Measurements from ENCODE around the gene BMERB1. TPM values are rescaled to one million over a fixed set of nuclear protein-coding genes. Genes with fewer than 3 reads are reported as not detected.
A peak's percentile ranks its signal among the peaks of the same experiment; 100 is the strongest.

BMERB1 gene
- total RNA-seq, 1 experiment from 2014 or later, result 64.2 TPM

- no peaks in the 10 kb centered on the region for H3K27me3 ChIP-seq
- H3K9me3 ChIP-seq (replicated peaks), result no peaks in the 10 kb centered on the region
- H3K4me3 ChIP-seq, result no peak overlapping the region
- H3K4me1 ChIP-seq, result peaks cover 20% of the 10 kb centered on the region
- peaks cover 5% of the 10 kb centered on the region; the same call in 1 of the 2 replicates for H3K36me3 ChIP-seq
- H3K27ac ChIP-seq, result no peak overlapping the region
- DNase-seq, result peak in 1 of 2 experiments; percentile 31
Observed at GRCh38 chr16:15524966-15525365, 90.6 kb downstream of the BMERB1 start.

- DNase-seq, result no peak
- Histone ChIP-seq H3K9me3 (replicated peaks) (no peaks in the 10 kb centered on the region), H3K36me3 (peaks cover 8% of the 10 kb centered on the region; the same call in 1 of the 2 replicates), H3K27ac (no peak overlapping the region), H3K27me3 (no peaks in the 10 kb centered on the region), H3K4me3 (no peak overlapping the region), H3K4me1 (peaks cover 18% of the 10 kb centered on the region)
Observed at GRCh38 chr16:15526097-15526496, 91.7 kb downstream of the BMERB1 start.

DNA sequence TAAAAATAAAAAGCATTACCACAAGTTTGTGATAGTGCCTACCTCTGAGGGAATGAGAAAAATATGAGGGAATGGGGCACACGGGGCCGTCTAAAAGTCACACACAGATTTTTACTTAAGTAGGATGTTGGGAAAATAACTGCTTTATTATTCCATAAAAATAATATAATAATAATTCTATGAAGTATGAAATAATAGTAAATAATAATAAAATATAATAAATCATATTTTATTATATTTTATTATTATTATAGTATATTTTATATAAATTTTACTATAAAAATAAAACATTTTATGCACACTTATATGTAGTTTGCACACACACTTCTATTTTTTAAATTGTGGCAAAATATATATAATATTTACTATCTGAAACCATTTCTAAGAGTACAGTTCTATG, 92.3 kb downstream of the BMERB1 start:
- Histone ChIP-seq H3K4me1 (peaks cover 15% of the 10 kb centered on the region), H3K9me3 (replicated peaks) (no peaks in the 10 kb centered on the region), H3K4me3 (no peak overlapping the region), H3K27me3 (no peaks in the 10 kb centered on the region), H3K27ac (no peak overlapping the region), H3K36me3 (peaks cover 14% of the 10 kb centered on the region; the same call in 1 of the 2 replicates)
- DNase-seq, result no peak

- Histone ChIP-seq H3K27me3 (no peaks in the 10 kb centered on the region), H3K36me3 (peaks cover 17% of the 10 kb centered on the region), H3K4me3 (no peak overlapping the region), H3K27ac (peak overlapping the region; percentile 71), H3K4me1 (peaks cover 15% of the 10 kb centered on the region), H3K9me3 (replicated peaks) (no peaks in the 10 kb centered on the region)
- peak; percentile 78 to 92 for DNase-seq
Observed at GRCh38 chr16:15529673-15530072, 95.3 kb downstream of the BMERB1 start.

DNA sequence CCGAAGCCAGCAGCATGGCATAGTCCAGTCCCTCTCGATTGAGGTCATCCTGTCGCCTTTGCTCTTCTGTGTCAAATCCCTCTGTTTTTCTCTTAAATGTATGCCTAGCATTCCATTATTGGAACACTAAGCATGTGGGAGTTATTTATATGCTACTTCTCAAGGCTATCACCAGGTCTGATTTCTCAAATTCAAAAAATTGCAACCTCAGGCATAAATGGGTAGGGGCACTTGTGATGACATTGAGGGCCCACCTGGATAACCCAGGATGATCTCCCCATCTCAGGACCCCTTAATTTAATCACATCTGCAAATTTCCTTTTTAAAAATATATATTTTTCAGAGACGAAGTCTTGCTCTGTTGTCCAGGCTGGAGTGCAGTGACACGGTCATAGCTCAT, 95.7 kb downstream of the BMERB1 start:
- Histone ChIP-seq H3K9me3 (replicated peaks) (no peaks in the 10 kb centered on the region), H3K4me1 (peaks cover 15% of the 10 kb centered on the region), H3K4me3 (no peak overlapping the region), H3K27me3 (no peaks in the 10 kb centered on the region), H3K36me3 (peaks cover 17% of the 10 kb centered on the region), H3K27ac (peak overlapping the region; percentile 71)
- DNase-seq, result no peak

DNA sequence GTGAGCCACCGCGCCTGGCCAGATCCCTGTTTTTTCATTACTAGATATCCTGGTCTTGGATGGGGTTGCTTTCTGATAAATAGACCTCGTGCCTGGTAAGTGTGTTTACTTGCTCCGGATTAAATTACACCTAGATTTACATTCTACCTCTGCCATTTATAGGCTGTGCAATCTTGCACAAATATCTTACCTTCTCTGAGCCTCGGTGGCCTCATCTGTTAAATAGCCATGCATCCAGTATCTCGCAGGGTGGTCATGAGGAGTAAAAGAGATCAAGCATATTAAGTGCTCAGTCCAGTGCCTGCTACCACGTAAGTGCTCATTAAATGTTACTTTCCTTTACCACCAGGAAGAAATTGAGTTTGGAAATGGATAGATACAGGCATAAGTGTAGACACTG, 98.4 kb downstream of the BMERB1 start:
- H3K4me1 ChIP-seq, result peaks cover 15% of the 10 kb centered on the region
- peaks cover 16% of the 10 kb centered on the region for H3K36me3 ChIP-seq
- H3K9me3 ChIP-seq (replicated peaks), result no peaks in the 10 kb centered on the region
- no peak overlapping the region for H3K27ac ChIP-seq
- no peak for DNase-seq
- H3K27me3 ChIP-seq, result no peaks in the 10 kb centered on the region
- H3K4me3 ChIP-seq, result no peak overlapping the region

GRCh38 chr16:15533386-15533785, 99.0 kb downstream of the BMERB1 start:
- Histone ChIP-seq H3K27me3 (no peaks in the 10 kb centered on the region), H3K27ac (no peak overlapping the region), H3K36me3 (peaks cover 12% of the 10 kb centered on the region), H3K4me1 (peaks cover 15% of the 10 kb centered on the region), H3K4me3 (no peak overlapping the region), H3K9me3 (replicated peaks) (no peaks in the 10 kb centered on the region)
- no peak for DNase-seq

- no peaks in the 10 kb centered on the region for H3K4me1 ChIP-seq
- no peak overlapping the region for H3K4me3 ChIP-seq
- no peaks in the 10 kb centered on the region for H3K9me3 ChIP-seq (replicated peaks)
- no peaks in the 10 kb centered on the region for H3K27me3 ChIP-seq
- no peak overlapping the region for H3K27ac ChIP-seq
- no peak for DNase-seq
- peaks cover 12% of the 10 kb centered on the region for H3K36me3 ChIP-seq
Observed at GRCh38 chr16:15535772-15536171, 101.4 kb downstream of the BMERB1 start.

- Histone ChIP-seq H3K27ac (no peak overlapping the region), H3K4me3 (no peak overlapping the region), H3K27me3 (no peaks in the 10 kb centered on the region), H3K9me3 (replicated peaks) (no peaks in the 10 kb centered on the region), H3K36me3 (peaks cover 3% of the 10 kb centered on the region), H3K4me1 (no peaks in the 10 kb centered on the region)
- no peak for DNase-seq
Observed at GRCh38 chr16:15536843-15537242, 102.5 kb downstream of the BMERB1 start.

- H3K27me3 ChIP-seq, result no peaks in the 10 kb centered on the region
- no peaks in the 10 kb centered on the region; the same call in none of the 2 replicates for H3K36me3 ChIP-seq
- peaks cover 9% of the 10 kb centered on the region for H3K9me3 ChIP-seq (replicated peaks)
- no peak for DNase-seq
- no peaks in the 10 kb centered on the region for H3K4me1 ChIP-seq
- no peak overlapping the region for H3K27ac ChIP-seq
- H3K4me3 ChIP-seq, result no peak overlapping the region
Observed at GRCh38 chr16:15538507-15538906, 104.1 kb downstream of the BMERB1 start.

GRCh38 chr16:15539197-15539596, 104.8 kb downstream of the BMERB1 start:
- H3K27ac ChIP-seq, result no peak overlapping the region

GRCh38 chr16:15542261-15542660, 107.9 kb downstream of the BMERB1 start:
- H3K36me3 ChIP-seq, result peaks cover 9% of the 10 kb centered on the region; the same call in 1 of the 2 replicates
- H3K27ac ChIP-seq, result no peak overlapping the region
- H3K4me1 ChIP-seq, result no peaks in the 10 kb centered on the region
- peaks cover 10% of the 10 kb centered on the region for H3K9me3 ChIP-seq (replicated peaks)
- no peak overlapping the region for H3K4me3 ChIP-seq
- H3K27me3 ChIP-seq, result no peaks in the 10 kb centered on the region
- DNase-seq, result no peak

More at GRCh38 chr16:15539197-15539596, 104.8 kb downstream of the BMERB1 start:
- Histone ChIP-seq H3K4me1 (no peaks in the 10 kb centered on the region), H3K36me3 (peaks cover 5% of the 10 kb centered on the region), H3K4me3 (no peak overlapping the region), H3K27me3 (no peaks in the 10 kb centered on the region), H3K9me3 (replicated peaks) (peaks cover 10% of the 10 kb centered on the region)
- no peak for DNase-seq

DNA sequence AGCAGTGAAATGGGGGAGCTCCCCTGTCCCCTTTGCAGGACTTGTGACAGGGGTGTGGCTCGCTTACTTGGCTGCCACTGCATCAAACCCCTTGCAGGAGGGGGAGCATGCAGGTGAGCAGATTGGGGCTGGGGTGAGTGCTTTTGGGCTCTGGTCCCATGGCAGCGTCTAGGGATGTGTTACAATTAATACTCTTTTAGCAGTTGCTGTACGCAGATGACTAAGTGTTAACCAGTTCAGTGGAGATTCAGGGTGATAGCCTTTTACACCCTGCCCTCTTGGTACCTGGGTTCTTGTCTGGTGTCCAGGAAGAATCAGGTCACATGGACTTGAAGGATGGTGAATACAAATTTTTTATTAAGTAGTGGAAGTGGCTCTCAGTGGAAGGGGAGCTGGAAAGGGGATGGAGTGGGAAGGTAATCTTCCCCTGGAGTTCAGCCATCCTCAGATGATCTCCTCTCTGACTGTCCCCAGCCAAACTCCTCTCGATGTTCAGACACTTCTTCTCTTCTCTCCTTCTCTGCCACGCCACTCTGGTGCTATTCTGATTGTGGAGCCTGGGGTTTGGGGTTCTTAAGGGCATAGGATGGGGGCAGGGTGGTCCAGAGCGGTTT, 108.5 kb downstream of the BMERB1 start:
- Histone ChIP-seq H3K27me3 (no peaks in the 10 kb centered on the region), H3K4me3 (no peak overlapping the region), H3K36me3 (peaks cover 9% of the 10 kb centered on the region; the same call in 1 of the 2 replicates), H3K4me1 (no peaks in the 10 kb centered on the region), H3K27ac (no peak overlapping the region), H3K9me3 (replicated peaks) (peaks cover 10% of the 10 kb centered on the region)
- DNase-seq, result no peak

DNA sequence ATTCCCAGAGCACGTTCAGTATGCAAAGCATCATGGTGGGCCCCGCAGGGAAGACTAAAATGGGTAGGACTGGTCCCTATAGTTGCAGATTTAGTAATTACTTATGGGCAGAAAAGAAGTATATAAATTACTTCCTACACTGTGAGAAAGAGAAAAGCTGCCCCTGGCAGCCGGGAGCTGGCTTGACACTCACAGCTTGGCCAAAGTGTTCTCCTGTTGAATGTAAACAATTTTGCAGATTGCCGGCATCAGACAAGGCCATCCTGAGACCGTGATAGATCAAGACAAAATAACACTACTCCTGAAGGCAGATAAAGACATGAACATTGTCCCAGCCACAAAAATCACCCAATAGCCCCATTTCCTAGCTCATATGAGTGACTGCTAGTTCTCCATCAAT, 110.0 kb downstream of the BMERB1 start:
- Histone ChIP-seq H3K9me3 (replicated peaks) (peaks cover 10% of the 10 kb centered on the region), H3K27me3 (no peaks in the 10 kb centered on the region), H3K4me3 (no peak overlapping the region), H3K36me3 (peaks cover 9% of the 10 kb centered on the region; the same call in 1 of the 2 replicates), H3K4me1 (no peaks in the 10 kb centered on the region), H3K27ac (no peak overlapping the region)
- DNase-seq, result no peak

DNA sequence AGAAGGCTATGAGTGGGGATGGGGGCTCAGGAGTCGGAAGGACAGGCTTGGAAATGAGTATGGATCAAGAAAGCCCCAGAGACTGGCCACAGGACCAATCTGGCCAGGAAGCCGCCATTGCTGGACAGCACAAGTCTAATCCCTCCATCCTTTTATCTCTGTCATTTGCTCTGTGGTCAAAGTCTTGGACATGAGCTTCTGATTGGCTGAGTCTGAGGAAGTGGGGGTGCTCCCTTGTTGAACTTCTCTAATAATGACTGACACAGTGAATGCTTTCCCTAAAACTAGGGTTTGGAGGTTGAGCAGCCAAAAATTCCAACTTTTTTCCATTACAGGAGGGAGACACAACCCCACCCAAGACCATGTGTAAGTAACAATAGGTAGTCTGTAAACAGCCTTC, 111.2 kb downstream of the BMERB1 start:
- DNase-seq, result no peak
- no peak overlapping the region for H3K4me3 ChIP-seq
- H3K9me3 ChIP-seq (replicated peaks), result peaks cover 10% of the 10 kb centered on the region
- no peaks in the 10 kb centered on the region for H3K27me3 ChIP-seq
- H3K27ac ChIP-seq, result no peak overlapping the region
- H3K4me1 ChIP-seq, result 0 out of 2 replicates have a peak, but pooled peaks cover 2% of the 10 kb centered on the region
- H3K36me3 ChIP-seq, result peaks cover 9% of the 10 kb centered on the region; the same call in 1 of the 2 replicates

Data from SJCRH30 (cell line).